HG03097 (cell line): Measurements from ENCODE around the gene LNPEP.

Experiments
- ATAC-seq: cut with Tn5 transposase; IDR thresholded peaks from one replicate; pipeline ENCODE4 v1.9.1; 2021; ENCODE audit not compliant: unreplicated experiment, low FRiP score

The LNPEP gene

GRCh38 chr5:96994493-96994892 is 58.6 kb downstream of the LNPEP start:
- no peak for ATAC-seq

GRCh38 chr5:96995419-96995818 is 59.5 kb downstream of the LNPEP start:
- no peak for ATAC-seq

- no peak for ATAC-seq
Measured at GRCh38 chr5:96997265-96997859, 61.5 kb downstream of the LNPEP start.

GRCh38 chr5:96999856-97000255 is 64.0 kb downstream of the LNPEP start:
- no peak for ATAC-seq

DNA sequence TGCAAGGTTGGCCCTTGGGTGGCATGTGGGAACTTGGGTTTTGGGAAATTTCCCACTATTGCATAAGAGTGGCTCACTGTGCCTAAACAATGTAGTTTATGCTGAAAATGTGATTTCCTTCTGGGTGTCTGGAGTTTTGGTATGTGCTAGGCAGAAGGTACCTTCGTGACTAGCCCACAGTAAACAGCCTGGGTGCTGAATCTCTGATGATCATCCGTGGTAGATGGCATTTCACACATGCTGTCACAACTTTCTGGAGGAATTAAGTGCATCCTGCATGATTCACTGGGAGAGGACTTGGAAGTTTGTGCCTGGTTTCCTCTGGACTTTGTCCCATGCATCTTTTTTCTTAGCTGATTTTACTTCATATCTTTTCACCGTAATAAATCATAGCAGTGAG is 64.5 kb downstream of the LNPEP start:
- ATAC-seq = no peak

- no peak for ATAC-seq
Measured at GRCh38 chr5:97002983-97003382, 67.1 kb downstream of the LNPEP start.

DNA sequence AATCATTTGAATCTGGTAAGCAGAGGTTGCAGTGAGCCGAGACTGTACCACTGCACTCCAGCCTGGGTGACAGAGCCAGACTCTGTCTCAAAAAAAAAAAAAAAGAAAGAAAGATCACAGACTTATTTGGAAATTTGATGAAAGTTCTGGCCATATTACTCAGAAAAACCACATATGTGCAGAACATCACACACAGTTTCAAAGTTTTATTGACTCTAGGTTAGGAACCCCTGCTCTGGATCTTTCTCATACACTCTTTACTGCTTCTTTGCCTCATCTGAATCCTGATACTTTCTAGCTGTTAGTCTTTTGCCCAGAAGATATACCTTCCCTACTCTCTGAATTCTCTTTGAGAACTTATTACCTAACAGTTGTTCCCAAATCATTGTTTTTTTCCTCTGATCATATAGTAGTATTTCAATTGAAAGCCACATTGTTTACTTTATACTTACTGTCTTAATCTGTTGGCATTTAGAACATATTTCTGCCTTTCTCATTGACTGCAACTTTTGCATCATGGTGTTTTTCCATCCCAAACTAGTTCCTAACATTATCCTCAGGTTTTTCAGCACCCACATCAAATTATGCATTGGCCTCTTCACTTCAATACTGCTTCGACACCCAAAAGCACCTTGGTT is 68.7 kb downstream of the LNPEP start:
- no peak for ATAC-seq

DNA sequence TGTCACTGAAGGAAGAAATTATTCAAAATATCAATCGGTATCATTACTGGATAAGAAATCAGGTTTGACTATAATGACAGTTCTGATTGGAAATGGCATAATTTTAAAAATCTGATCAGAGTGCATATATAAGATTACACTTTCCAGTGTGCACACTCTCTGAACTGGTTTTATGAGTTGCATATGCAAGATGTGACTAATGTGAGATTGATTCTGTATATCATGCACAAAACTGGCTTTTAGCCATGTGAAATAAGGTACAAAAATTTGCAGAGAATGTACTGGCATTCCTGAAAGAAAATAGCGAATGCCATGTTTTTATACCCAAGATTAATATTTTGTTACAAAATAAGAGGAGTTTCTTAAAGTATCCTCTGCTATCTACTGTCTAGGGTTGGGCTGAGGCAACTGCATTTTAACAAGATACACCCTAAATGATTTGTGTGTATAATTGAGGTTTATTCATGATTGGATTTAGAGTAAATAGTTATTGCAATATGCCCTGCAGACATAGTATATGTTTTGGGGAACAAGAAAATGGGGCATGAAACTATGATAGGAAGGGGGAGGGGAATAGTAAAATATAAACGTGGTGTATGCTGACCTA is 70.7 kb downstream of the LNPEP start:
- ATAC-seq = no peak

DNA sequence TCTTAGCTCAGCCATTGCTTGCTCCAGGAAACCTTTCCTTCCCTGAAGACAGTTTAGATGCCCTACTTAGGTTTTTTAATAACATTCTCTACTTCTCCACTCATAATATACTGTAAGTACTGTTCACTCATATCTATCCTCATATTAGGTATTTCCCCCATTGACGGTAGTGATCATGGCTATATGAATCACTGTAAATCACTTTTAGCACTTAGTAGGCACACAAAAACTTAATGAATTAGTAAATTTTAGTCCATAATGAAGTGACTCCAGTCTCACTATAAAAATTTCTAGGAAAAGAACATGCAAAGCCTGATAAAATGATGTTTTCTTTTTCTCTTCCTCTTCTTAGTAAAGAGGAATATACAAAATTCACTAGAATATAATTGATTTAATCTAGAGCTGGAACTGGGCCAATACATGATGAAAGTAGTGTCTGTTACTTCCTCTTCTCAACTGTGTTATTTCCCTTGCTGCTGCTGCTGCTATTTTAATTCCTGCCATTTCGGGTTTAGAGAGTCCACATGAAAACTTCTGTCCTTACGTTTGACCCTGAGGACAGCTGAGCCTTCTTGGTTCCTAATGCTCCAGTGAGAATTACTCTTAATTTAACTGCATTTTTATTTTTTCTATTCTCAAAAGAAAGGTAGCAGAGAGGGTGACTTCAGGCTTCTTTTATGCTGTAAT is 73.5 kb downstream of the LNPEP start:
- ATAC-seq = no peak

- ATAC-seq = no peak
Measured at GRCh38 chr5:97009921-97010320, 74.0 kb downstream of the LNPEP start.

DNA sequence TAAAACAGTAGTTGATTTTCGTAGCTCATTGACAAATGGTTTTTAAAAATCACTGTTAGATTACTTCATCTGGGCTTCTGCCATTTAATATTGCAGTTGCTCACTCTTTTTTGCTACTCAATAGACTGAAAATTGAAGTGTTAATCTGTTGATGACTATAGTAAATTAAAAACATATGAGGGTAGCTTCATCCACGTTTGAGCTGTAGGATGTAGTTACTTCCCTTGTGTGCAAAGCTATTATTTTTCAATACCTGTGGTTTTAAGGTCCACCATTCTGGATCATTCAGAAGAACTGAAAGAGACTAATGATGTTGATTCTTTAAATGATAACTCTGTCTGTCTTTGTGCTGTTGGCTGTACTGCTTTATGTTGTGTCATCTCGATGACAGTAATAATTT is 74.7 kb downstream of the LNPEP start:
- ATAC-seq = no peak

DNA sequence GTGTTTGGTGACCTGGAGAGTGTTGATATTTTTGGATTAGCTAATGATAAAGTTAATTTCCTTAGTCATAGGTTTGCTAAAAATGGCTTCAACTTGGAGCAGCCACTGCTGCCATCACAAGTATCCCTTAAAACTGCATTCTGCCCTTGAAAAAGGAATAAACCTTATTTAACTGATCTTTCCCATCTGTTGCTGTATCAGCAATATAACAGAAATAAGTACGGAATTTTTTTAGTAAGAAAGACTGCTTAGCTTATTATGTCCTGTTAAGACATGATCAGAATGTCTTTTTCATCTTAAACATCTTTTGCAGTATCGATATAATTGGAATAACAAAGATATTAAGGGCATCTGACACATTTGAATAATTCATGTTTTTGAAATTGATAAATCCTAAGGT is 75.7 kb downstream of the LNPEP start:
- ATAC-seq = no peak

DNA sequence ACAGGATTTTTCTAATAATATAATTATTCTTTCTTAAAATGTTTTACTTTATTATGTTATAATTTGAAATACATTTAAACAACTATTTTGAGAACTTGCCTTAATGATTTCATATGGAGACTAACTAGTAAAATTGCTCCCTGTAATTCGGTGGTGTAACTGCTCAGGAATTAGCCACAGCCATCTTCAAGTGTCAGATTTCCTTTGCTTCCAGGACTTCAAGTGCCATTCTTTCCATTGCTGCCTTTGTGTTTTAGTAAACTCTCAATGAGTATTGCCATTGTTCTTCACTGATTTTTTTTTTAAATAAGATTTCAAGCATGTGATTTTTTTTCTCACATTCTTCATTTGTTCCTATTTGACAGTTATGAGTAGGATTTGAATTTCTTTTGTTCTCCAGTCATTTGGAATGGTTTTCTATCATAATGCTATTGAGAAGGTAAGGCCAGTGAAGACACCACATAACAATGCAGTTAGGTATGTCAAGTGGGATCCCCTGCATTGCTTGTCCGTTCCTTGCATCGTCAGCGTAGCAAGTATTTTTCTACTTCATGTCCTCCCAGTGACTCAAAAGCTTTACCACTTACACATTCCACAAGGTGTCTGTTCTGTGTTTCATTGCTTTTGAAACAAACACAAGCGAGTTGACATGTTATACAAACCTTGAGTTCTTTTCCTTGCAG is 83.7 kb downstream of the LNPEP start:
- no peak for ATAC-seq

GRCh38 chr5:97021416-97021815 is 85.5 kb downstream of the LNPEP start:
- ATAC-seq = no peak

DNA sequence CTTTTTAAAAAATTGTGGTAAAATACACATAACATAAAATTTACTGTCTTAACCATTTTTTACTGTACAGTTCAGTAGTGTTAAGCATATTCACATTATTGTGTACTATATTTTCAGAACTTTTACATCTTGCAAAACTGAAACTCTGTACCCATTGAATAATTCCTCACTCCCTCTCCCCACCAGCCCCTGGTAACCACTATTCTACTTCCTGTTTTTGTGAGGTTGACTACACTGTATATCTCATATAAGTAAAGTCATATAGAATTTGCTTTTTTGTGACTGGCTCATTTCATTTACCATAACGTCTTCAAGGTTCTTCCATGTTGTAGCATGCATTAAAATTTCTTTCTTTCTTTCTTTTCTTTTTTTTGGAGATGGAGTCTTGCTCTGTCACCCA is 87.0 kb downstream of the LNPEP start:
- ATAC-seq = no peak

- no peak for ATAC-seq
Measured at GRCh38 chr5:97026721-97027120, 90.8 kb downstream of the LNPEP start.

DNA sequence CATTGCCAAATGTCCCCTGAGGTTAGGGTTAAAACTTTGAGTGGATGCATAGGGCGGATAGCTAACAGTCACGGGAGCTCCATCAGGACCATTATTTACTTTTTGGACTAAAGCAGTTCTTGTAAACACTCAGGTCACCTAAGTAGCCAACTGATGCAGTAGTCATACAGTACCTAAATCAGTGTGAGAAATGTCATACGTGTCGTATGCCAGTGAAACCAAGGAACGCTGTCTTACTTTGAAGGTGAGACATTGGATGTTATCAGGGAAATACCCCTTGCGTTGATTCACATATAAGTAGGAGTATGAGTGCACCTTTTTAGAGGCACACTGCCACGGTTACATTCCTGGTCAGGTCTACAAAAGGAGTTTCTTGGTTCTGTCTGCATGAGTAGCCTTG is 101.9 kb downstream of the LNPEP start:
- ATAC-seq = no peak

DNA sequence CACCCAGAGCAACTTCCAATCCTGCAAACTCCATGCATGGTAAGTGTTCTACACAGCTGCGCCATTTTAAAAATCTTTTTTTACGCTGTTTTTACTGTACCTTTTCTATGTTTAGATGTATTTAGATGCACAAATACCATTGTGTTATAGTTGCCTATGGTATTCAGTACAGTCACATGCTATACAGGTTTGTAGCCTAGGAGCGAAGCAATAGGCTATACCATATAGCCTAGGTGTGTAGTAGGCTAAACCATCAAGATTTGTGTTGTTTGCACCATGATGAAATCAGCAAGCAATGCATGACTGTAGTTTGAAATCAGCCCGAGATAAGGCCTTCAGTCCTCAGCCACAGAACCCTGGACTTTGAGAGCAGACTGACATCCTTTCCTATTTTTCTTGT is 105.4 kb downstream of the LNPEP start:
- ATAC-seq = no peak

DNA sequence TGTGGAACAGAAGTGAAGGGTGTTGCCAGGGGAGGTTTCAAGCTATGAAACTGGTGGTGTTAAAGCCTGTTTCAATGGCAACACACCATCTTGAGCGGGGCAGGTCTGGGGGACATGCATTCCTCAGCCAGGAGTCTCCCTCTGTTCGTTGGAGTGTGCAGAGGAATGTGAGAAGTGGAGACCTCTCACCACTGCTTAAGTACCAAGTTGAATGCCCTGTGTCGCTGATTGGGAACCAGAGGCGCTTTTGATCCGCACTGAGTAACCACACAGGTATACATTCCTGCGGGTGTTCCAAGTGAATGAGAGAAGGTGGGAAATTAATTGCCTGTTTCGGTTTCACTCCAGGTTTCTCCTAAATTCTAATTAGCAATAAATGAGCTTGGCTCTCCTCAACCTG is 107.1 kb downstream of the LNPEP start:
- ATAC-seq = no peak

GRCh38 chr5:97043511-97043910 is 107.6 kb downstream of the LNPEP start:
- no peak for ATAC-seq

GRCh38 chr5:97044052-97044451 is 108.2 kb downstream of the LNPEP start:
- no peak for ATAC-seq
